HCT116 (cell line): Measurements from ENCODE around the gene TSC2. TPM values are rescaled to one million over a fixed set of nuclear protein-coding genes. Genes with fewer than 3 reads are reported as not detected.

Source experiments
- ATAC-seq: fragments of 200-7000 bp; cut with Tn5 transposase; 2 replicates; pipeline ENCODE4 v1.9.1; 2020; ENCODE audit warnings: mild to moderate bottlenecking, moderate library complexity
- BruUV-seq: library from RNA; stranded (reverse); fragments of 400-500 nt; replicated peaks from 2 replicates; lab custom pipeline; 2021; lab: Mats Ljungman, UMichigan
- CTCF ChIA-PET: fragments of 300-600 bp; sonication (Branson Sonifier 250); formaldehyde crosslinking; loops from one replicate; lab custom pipeline; 2021; ENCODE audit warnings: antibody characterized with exemption; lab: Charles Lee
- POLR2A ChIA-PET: fragments of 300-600, 350-600 bp; sonication (Branson Sonifier 250); formaldehyde crosslinking; loops from one replicate; lab custom pipeline; 2021; ENCODE audit warnings: antibody characterized with exemption; lab: Charles Lee
- RAD21 ChIA-PET, 2 experiments: fragments of 300-600 bp; sonication (Branson Sonifier 250); formaldehyde crosslinking; loops; one replicate each; lab custom pipeline; 2023; ENCODE audit warnings: low total read pairs in 2 of 2; ENCODE audit not compliant: uncharacterized antibody in 2 of 2, unreplicated experiment in 2 of 2, low non-redundant PET in 1 of 2; lab: Charles Lee
- DNase-seq: peaks from one replicate; pipeline ENCODE4 v3.0.0-alpha.2; 2010; ENCODE audit warnings: low read depth, low spot score
- H2AFZ ChIP-seq: fragments of 200-600 bp; shearing (Covaris generic), sonication (generic); 2 replicates; pipeline ENCODE4 v1.6.1; 2017; ENCODE audit warnings: low read depth, mixed run types, mixed read lengths, antibody characterized with exemption, low read length; ENCODE audit not compliant: poor library complexity, severe bottlenecking
- H3K27ac ChIP-seq: 2 replicates; pipeline ENCODE4 v1.5.1; 2012; ENCODE audit warnings: low read depth, low read length
- H3K27me3 ChIP-seq: fragments of 200-600 bp; sonication (generic); 2 replicates; pipeline ENCODE4 v1.6.1; 2016; ENCODE audit warnings: mixed run types, low read length, mixed read lengths; ENCODE audit not compliant: insufficient read depth
- H3K36me3 ChIP-seq, 2 experiments: fragments of 200-500 bp in 1 of 2; fragments of 200-600 bp in 1 of 2; sonication (Bioruptor generic) in 1 of 2; sonication (generic) in 1 of 2; 2 replicates each; pipeline versions ENCODE4 v1.5.1 to v1.6.1; 2014 to 2016; ENCODE audit warnings: low read length in 2 of 2, inconsistent platforms in 1 of 2, mixed read lengths in 1 of 2, mixed run types in 1 of 2; ENCODE audit not compliant: insufficient read depth in 2 of 2, control insufficient read depth in 1 of 2
- H3K4me1 ChIP-seq, 2 experiments: fragments of 200-600 bp in 1 of 2; sonication (generic) in 1 of 2; 2 replicates each; pipeline versions ENCODE4 v1.5.1 to v1.6.1; 2012 to 2017; ENCODE audit warnings: low read length in 2 of 2, inconsistent platforms in 1 of 2, mild to moderate bottlenecking in 1 of 2, mixed read lengths in 1 of 2, mixed run types in 1 of 2, moderate library complexity in 1 of 2; ENCODE audit not compliant: insufficient read depth in 2 of 2, control insufficient read depth in 1 of 2
- H3K4me2 ChIP-seq: fragments of 200-600 bp; sonication (generic); 2 replicates; pipeline ENCODE4 v1.6.1; 2017; ENCODE audit warnings: mixed run types, low read length, mixed read lengths
- H3K4me3 ChIP-seq, 2 experiments: fragments of 200-600 bp in 1 of 2; sonication (generic) in 1 of 2; replicated peaks in 1 of 2; 2 replicates each; pipeline ENCODE4 v1.5.1; 2011 to 2016; ENCODE audit warnings: low read length in 2 of 2, control low read depth in 1 of 2, low read depth in 1 of 2, mild to moderate bottlenecking in 1 of 2, mixed read lengths in 1 of 2, mixed run types in 1 of 2
- H3K79me2 ChIP-seq: fragments of 200-600 bp; sonication (generic); 2 replicates; pipeline ENCODE4 v1.6.1; 2017; ENCODE audit warnings: mild to moderate bottlenecking, mixed run types, low read length, moderate library complexity, mixed read lengths; ENCODE audit not compliant: insufficient read depth
- H3K9ac ChIP-seq: fragments of 200-600 bp; sonication (generic); 2 replicates; pipeline ENCODE4 v1.6.1; 2016; ENCODE audit warnings: low read length, mixed read lengths
- H3K9me2 ChIP-seq: fragments of 200-600 bp; sonication (generic), shearing (Covaris generic); 2 replicates; pipeline ENCODE4 v1.6.1; 2017; ENCODE audit warnings: mixed run types, mild to moderate bottlenecking, moderate library complexity; ENCODE audit not compliant: insufficient read depth
- H3K9me3 ChIP-seq, 2 experiments: fragments of 200-500 bp in 1 of 2; fragments of 200-600 bp in 1 of 2; sonication (Bioruptor generic) in 1 of 2; sonication (generic) in 1 of 2; 2 replicates each; pipeline ENCODE4 v1.6.1; 2014 to 2017; ENCODE audit warnings: low read length in 2 of 2, mixed read lengths in 2 of 2, inconsistent platforms in 1 of 2, low read depth in 1 of 2, mild to moderate bottlenecking in 1 of 2, mixed run types in 1 of 2, moderate library complexity in 1 of 2; ENCODE audit not compliant: control insufficient read depth in 1 of 2, insufficient read depth in 1 of 2
- H4K20me1 ChIP-seq: fragments of 200-600 bp; sonication (generic), shearing (Covaris generic); 2 replicates; pipeline ENCODE4 v1.6.1; 2017; ENCODE audit warnings: mixed run types, mild to moderate bottlenecking, moderate library complexity; ENCODE audit not compliant: insufficient read depth
- CBX3 ChIP-seq: IDR thresholded peaks from 2 replicates; pipeline ENCODE4 v1.6.1; 2012; ENCODE audit warnings: low read depth
- CTCF ChIP-seq, 3 experiments: fragments of 200-600 bp in 1 of 3; sonication (generic) in 1 of 3; IDR thresholded peaks in 2 of 3; conservative IDR thresholded peaks in 1 of 3; 2 replicates each; pipeline ENCODE4 v1.5.1; 2012 to 2017; ENCODE audit warnings: low read depth in 2 of 3, low read length in 2 of 3, antibody characterized with exemption in 1 of 3, borderline replicate concordance in 1 of 3, control low read depth in 1 of 3, mild to moderate bottlenecking in 1 of 3, mixed read lengths in 1 of 3, mixed run types in 1 of 3, moderate library complexity in 1 of 3; ENCODE audit not compliant: insufficient read depth in 1 of 3
- EGR1 ChIP-seq: IDR thresholded peaks from 2 replicates; pipeline ENCODE4 v1.6.1; 2012; ENCODE audit warnings: low read depth
- EZH2 ChIP-seq: fragments of 200-600 bp; sonication (generic); IDR thresholded peaks from 2 replicates; pipeline ENCODE4 v1.6.1; 2017; ENCODE audit warnings: antibody characterized with exemption, mixed run types
- POLR2A ChIP-seq: IDR thresholded peaks from 2 replicates; pipeline ENCODE4 v1.7.0; 2011; ENCODE audit warnings: borderline replicate concordance; ENCODE audit not compliant: insufficient read depth, insufficient read length; ENCODE audit errors: extremely low read depth
- RAD21 ChIP-seq: IDR thresholded peaks from 2 replicates; pipeline ENCODE4 v1.6.1; 2012; ENCODE audit warnings: low read depth, mild to moderate bottlenecking
- REST ChIP-seq: IDR thresholded peaks from 2 replicates; pipeline ENCODE4 v1.6.1; 2012; ENCODE audit warnings: low read depth
- TCF7L2 ChIP-seq: IDR thresholded peaks from 2 replicates; pipeline ENCODE4 v1.7.0; 2011; ENCODE audit warnings: borderline replicate concordance, inconsistent platforms; ENCODE audit not compliant: insufficient read depth, insufficient read length; ENCODE audit errors: extremely low read depth
- ZBTB33 ChIP-seq: IDR thresholded peaks from 2 replicates; pipeline ENCODE4 v1.6.1; 2011; ENCODE audit warnings: mild to moderate bottlenecking, low read length, moderate library complexity; ENCODE audit not compliant: insufficient replicate concordance; ENCODE audit errors: extremely low read depth
- ZFX ChIP-seq: fragments of 450-650 bp; IDR thresholded peaks from 2 replicates; pipeline ENCODE4 v1.6.1; 2017
- intact Hi-C: fragments of 100-400 bp; cut with micrococcal nuclease; formaldehyde crosslinking; loops from 2 replicates; pipeline ENCODE4 v1.10.0; 2022
- total RNA-seq: library from RNA; stranded (reverse); gene quantifications from one replicate; pipeline ENCODE4 v1.2.1, GENCODE V29; 2021; ENCODE audit not compliant: unreplicated experiment

Gene TSC2
- total RNA-seq, 1 experiment from 2014 or later, result 74.1 TPM

- no peaks in the 10 kb centered on the region for H3K27me3 ChIP-seq
- ATAC-seq (no peak), DNase-seq (no peak)
- ChIA-PET RAD21 (no interaction called here), CTCF (no interaction called here), POLR2A (no interaction called here)
- TF ChIP-seq POLR2A, result no peak
- no peak for TF ChIP-seq REST
- no peak for TF ChIP-seq CTCF (IDR thresholded peaks at IDR 0.05 in 2 of 3, conservative IDR thresholded peaks at IDR 0.05 in 1 of 3; ENCODE audit: borderline replicate concordance in 1 of 3, insufficient read depth in 1 of 3, low read depth in 2 of 3, low read length in 2 of 3)
- no peak for TF ChIP-seq ZFX
- TF ChIP-seq EGR1, result no peak
- TF ChIP-seq RAD21, result no peak
- TF ChIP-seq CBX3, result no peak
- TF ChIP-seq EZH2, result no peak
- TF ChIP-seq TCF7L2, result no peak
- TF ChIP-seq ZBTB33, result no peak
- H2AFZ ChIP-seq, result no peak overlapping the region
- H3K9me2 ChIP-seq, result no peaks in the 10 kb centered on the region
- no peak overlapping the region for H3K27ac ChIP-seq
- H3K9me3 ChIP-seq, result no peaks in the 10 kb centered on the region
- no peaks in the 10 kb centered on the region for H3K36me3 ChIP-seq
- peaks cover 10% of the 10 kb centered on the region; the same call in 1 of the 2 replicates for H3K79me2 ChIP-seq
- H4K20me1 ChIP-seq, result no peaks in the 10 kb centered on the region
- no peak overlapping the region for H3K4me3 ChIP-seq
- H3K4me1 ChIP-seq, result peaks cover 11 to 59% of the 10 kb centered on the region in 2 experiments; a peak in 3 of 4 replicates
- no peak overlapping the region for H3K9ac ChIP-seq
- no peak overlapping the region for H3K4me2 ChIP-seq
- intact Hi-C loops, result no loop called here
- BruUV-seq, result no TSS peak
These were observed 3.9 kb upstream of the TSC2 start for GRCh38 chr16:2043667-2044451.
